Measurements from ENCODE around the gene C17orf100. TPM values are rescaled to one million over a fixed set of nuclear protein-coding genes. Genes with fewer than 3 reads are reported as not detected.

C17orf100 gene
- total and polyA plus RNA-seq, 4 donors: 0.56 to 33.2 (median 2.7) TPM

- TF ChIP-seq ZBTB33 (IDR thresholded peaks at IDR 0.05) (peak; percentile 94), FOXA1 (IDR thresholded peaks at IDR 0.05) (no peak), FOXA2 (IDR thresholded peaks at IDR 0.05) (no peak), NR2F2 (IDR thresholded peaks at IDR 0.05) (peak; percentile 24), HNF4G (IDR thresholded peaks at IDR 0.05) (no peak), RXRA (IDR thresholded peaks at IDR 0.05) (peak; percentile 25 to 51), SP1 (IDR thresholded peaks at IDR 0.05) (peak; percentile 53), JUND (IDR thresholded peaks at IDR 0.05) (no peak), YY1 (IDR thresholded peaks at IDR 0.05) (peak; percentile 89), RAD21 (IDR thresholded peaks at IDR 0.05) (no peak), CTCF (IDR thresholded peaks at IDR 0.05; ENCODE audit: low read depth, low read length, missing input control) (no peak), EGR1 (IDR thresholded peaks at IDR 0.05; ENCODE audit: low read depth in 2 of 2) (peak in 1 of 2 donors; percentile 65), REST (IDR thresholded peaks at IDR 0.05) (peak; percentile 84), ATF3 (IDR thresholded peaks at IDR 0.05) (no peak), MAX (IDR thresholded peaks at IDR 0.05) (peak; percentile 79), GABPA (IDR thresholded peaks at IDR 0.05 in 1 of 2, conservative IDR thresholded peaks at IDR 0.05 in 1 of 2) (peak; percentile 56 to 91), TAF1 (conservative IDR thresholded peaks at IDR 0.05) (peak; percentile 96), HNF4A (conservative IDR thresholded peaks at IDR 0.05) (peak in 1 of 2 donors; percentile 23)
- Histone ChIP-seq H3K27me3 (ENCODE audit: control insufficient read depth in 4 of 4, insufficient read depth in 4 of 4, low read length in 3 of 4) (no peaks in the 10 kb centered on the region), H3K4me3 (ENCODE audit: low read depth in 1 of 3, low read length in 3 of 3) (peak within 1 kb of the TSS; percentile 88 to 94 (median 90)), H3K4me1 (ENCODE audit: control insufficient read depth in 4 of 4, insufficient read depth in 4 of 4, low read length in 3 of 4) (peaks cover 3 to 34% (median 26%) of the 10 kb centered on the region in 4 donors), H3K27ac (ENCODE audit: low read depth in 1 of 2, low read length in 2 of 2) (peak within 1 kb of the TSS; percentile 69 to 82), H3K9ac (ENCODE audit: low read depth in 1 of 2, low read length in 2 of 2) (peak within 1 kb of the TSS; percentile 68 to 80), H3K9me3 (ENCODE audit: control insufficient read depth in 4 of 4, low read length in 3 of 4) (no peaks in the 10 kb centered on the region), H3K36me3 (ENCODE audit: control insufficient read depth in 4 of 4, insufficient read depth in 3 of 4, low read depth in 1 of 4, low read length in 3 of 4) (peaks cover under 1 to 15% (median 7%) of the 10 kb centered on the region in 4 donors)
- WGBS: under 1% methylated on average over 52 of the region's 52 CpGs
- peak; percentile 90 for DNase-seq (ENCODE audit: low spot score)
Observed at GRCh38 chr17:6640536-6641246, 10.9 kb upstream of the C17orf100 start, which contains the start of the genes KIAA0753 and TXNDC17. KIAA0753 (minus strand) TSS chr17:6640711; CDS start chr17:6635103, 5,608 bp downstream. TXNDC17 (plus strand) TSS chr17:6641060; CDS start chr17:6641083, 23 bp downstream.
